Pons (tissue), 1 donor: ENCODE measurements around the gene RAB23.
"Not testable (repeated sequence)": the region's sequence is repeated elsewhere in the genome, so short reads cannot be mapped to it uniquely, and the experiment has no call there.

ENCODE experiments used
- DNase-seq: peaks from one replicate; pipeline ENCODE4 v3.0.0-alpha.2; 2016; ENCODE audit warnings: low spot score

The RAB23 gene

DNA sequence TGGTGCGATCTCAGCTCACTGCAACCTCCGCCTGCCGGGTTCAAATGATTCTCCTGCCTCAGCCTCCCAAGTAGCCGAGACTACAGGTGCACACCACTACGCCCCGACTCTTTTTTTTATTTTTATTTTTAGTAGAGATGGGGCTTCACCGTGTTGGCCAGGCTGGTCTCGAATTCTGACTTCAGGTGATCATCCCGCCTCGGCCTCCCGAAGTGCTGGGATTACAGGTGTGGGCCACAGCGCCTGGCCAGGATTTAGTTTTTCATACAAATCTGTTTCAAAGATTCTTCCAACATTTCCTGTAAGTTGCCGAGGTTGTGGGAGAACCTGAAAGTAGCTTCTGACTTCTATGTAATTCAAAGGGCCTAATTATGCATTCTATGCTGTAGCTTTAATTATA lies 21.4 kb upstream of the RAB23 start:
- not testable (repeated sequence) for DNase-seq

DNA sequence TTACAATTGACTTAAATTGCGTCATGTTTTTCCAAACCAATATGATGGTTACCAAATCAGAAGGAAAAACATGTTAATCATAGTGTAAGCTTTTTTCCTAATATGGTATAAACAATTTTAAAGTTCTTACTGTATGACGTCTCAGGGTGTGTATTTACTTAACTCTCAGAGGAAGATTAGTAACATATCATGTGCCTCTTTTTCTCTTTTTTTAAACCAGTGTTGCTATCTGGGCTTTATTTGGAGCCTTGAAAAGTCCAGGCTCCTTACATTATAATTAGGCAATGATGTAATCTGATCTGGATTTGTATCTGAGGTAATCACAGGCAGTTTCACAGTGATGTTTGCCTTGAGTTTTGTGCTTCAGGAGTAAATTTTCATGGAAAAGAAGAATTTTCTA lies 20.4 kb upstream of the RAB23 start:
- DNase-seq: no peak

DNA sequence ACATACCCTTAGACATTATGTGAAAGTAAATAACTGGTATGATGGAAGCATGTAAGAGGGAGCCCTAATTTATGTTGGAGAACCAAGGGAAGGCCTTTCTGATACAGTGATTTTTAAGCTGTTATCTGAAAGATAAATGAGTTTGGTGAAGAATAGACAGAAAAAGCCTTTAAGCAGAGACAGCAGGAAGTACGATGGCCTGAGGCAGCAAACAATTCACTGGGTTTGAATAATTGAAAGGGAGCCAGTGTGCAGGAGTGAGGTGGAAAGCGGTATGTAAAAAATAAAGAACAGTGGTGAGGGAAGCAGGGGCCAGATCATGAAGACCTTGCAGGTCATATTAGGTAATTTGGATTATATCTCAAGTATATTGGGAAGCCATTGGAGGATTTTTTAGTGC lies 4.1 kb upstream of the RAB23 start:
- no peak for DNase-seq

DNA sequence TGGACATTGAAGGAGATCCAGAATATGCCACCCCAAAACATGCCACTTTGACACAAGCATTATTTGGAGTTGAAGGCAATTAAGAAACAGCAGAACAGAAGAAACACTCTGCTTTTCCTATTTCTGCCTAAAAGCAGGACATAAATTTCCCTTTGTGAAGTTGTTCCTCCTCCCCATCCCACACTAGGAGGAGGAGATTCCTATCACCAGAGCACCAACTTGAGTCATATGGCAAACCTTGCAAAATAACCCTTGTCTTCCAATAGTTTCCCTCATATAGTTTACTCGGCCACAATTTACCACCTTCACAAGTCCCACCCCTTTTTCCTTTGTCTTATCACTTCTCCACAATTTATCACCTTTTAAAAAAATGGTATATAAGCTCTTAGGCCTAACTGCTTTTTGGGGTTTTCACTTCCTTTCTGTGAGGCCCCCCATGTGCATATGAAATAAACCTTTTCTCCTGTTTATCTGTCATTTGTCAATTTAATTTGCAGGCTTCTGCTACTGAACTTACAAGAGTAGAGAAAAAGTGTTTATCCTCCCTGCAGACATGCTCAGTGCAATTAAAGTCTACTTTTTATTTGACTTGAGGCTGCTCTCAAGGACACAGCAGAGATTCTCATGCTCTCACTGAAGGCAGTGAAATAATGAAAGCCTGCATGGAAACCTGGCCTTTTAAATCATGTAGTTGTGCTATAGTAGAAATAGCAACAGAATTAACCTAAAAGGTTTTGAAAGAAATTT lies 2.8 kb upstream of the RAB23 start:
- no peak for DNase-seq

GRCh38 chr6:57222743-57223077 lies 603 bp upstream of the RAB23 start:
- DNase-seq: no peak

DNA sequence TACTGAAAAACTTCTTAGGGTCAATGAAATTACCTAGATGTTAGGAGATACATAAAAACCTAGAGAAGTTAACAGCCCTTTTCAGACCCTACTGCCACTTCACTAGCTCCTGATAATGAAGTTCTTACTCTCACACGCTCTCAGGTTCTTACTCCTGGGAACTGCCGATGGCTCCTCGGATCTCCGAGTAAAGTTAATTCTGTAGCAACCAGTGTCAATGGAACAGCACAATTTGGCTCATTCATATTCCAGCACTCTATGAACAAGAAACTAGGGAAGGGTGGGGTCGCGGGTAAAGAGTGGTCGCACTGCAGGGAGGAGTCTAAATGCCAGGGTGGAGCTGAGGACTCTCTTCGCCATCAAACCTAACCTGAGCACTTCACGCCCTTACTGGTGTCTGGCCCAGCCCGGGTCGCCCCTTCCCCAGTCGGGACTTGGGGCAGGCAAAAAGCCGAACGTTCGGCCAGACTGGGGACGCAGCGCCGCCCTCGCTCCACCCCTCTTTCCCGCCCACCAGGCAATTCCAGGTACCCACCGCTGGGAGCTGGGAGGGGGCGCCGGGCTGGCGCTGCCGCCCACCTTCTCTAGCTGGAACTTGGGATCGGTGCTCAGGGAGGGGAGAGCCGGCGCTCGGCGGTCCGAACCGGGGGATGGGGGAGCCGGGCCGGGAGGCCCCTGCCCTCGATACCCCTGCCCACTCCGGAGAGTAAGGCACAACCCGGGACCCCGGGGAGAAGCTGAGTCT lies 744 bp downstream of the RAB23 start:
- peak; percentile 20 for DNase-seq

- no peak for DNase-seq
Measured at GRCh38 chr6:57220083-57220703, 1.9 kb downstream of the RAB23 start.

DNA sequence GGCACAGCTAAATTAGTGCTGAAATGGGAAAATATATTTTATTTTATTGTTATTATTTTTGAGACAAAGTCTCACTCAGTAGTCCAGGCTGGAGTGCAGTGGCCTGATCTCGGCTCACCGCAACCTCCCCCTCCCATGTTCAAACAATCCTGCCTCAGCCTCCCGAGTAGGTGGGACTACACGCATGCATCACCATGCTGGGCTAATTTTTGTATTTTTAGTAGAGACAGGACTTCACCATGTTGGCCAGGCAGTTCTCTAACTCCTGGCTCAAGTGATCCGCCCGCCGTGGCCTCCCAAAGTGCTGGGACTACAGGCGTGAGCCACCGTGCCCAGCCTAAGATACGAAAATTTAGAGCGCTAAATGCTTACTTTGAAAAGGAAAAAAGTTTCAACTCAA lies 4.8 kb downstream of the RAB23 start:
- DNase-seq: no peak

GRCh38 chr6:57216235-57217101 lies 5.6 kb downstream of the RAB23 start:
- DNase-seq: peak; percentile 24

DNA sequence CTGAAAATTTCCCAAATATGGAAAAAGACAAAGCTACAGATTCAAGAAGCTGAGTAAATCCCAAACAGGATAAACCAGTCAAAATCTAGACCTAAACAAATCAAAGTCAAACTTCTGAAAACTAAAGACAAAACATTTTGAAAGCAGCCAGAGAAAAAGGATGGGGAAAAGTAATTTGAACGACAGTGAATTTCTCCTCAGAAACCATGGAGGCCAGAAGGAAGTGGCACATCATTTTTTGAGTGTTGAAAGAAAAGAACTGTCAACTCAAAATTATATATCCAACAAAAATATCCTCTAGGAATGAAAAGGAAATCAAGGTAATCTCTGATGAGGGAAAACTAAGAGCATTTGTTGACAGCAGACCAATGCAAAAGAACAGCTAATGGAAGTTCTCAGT lies 6.8 kb downstream of the RAB23 start:
- no peak for DNase-seq

DNA sequence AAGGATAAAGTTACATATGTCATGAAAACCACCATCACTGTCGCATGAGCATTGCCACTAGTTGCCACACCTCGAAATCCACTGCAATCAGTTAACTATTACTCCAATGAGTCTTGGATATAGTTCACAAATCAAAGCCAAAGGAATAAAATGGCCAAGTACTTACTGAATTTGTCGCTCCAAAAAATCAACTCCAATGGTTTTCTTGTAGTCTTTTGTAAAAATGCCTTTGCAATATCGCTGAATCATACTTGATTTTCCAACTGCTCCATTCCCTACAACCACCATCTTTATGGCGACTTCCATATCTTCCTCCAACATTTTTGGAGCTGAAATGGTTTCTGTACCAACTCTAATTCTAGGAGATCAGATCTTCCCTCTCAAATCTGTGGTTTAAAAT lies 12.0 kb downstream of the RAB23 start:
- no peak for DNase-seq

- no peak for DNase-seq
Measured at GRCh38 chr6:57209030-57209429, 13.1 kb downstream of the RAB23 start.

DNA sequence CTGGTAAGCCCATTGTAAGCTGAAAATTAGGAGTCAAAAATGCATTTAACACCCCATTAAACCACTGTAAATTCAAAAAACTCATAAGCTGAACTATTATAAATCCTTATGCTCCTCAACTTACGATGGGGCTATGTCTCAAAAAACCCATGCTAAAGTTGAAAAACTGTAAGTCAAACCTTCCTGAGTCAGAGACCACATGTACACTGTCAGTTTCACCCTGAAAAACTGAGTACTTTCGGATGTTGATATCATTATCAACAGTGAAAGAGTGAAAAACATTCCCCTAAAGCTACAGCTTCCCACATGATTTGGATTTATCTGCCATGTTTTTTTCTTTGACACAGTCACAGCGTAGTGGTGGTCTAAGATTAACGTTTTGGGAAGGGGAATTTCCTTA lies 14.2 kb downstream of the RAB23 start:
- no peak for DNase-seq

- DNase-seq: no peak
Measured at GRCh38 chr6:57207141-57207540, 15.0 kb downstream of the RAB23 start.

DNA sequence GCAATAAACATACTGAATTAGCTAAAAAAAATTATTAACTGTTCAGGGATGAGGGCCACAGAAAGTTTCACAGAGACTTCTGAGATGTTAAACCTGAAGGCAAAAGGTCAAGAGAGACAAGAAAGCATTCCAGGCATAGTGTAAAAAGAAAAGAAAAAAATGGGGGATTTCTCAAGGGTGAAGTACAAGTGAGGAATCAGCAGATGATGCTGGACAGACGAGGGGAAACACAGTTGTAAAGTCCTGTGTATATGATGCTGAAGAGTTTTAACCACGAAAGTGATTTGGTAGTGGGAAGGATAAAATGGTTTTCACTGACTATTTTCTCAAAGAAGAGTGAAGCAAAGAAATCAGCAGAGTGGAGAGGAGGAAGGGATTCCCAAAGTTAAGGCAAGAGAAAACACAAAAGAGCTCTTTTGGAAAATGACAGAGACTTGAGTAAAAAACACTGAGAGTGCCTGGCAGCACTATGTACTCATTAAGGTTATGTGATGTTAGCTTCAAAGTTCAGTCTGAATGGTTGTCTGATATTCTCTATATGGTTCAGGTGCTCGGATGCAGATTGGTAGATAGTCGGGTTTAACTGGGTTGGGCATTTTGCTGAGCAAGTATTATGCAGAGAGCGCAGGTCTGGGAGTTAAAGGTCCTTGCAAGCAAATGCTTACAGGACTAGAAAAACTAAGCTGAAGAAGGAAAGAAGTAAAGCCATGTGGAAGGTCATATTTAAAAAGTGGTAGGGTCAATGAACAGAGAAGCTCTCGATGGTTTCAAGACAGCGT lies 16.4 kb downstream of the RAB23 start:
- no peak for DNase-seq

- DNase-seq: no peak
Measured at GRCh38 chr6:57201718-57202117, 20.4 kb downstream of the RAB23 start.

GRCh38 chr6:57198926-57199636 lies 23.0 kb downstream of the RAB23 start:
- no peak for DNase-seq

DNA sequence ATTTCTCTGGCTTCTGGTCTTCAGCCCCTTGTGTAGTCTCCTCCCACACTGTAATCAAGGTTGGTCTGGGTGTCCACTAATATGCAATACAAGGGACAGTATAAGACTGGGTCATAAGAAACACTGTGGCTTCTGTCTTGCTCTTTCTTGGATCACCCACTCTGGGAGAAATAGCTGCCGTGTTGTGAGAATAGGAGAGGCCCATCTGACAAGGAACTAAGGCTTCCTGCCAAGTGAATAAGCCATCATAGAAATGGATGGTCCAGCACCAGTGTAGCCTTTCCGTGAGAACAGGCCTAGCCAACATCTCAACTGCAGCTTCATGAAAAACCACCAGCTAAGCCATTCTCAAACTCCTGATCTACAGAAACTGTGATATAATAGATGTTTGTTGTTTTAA lies 26.6 kb downstream of the RAB23 start:
- DNase-seq: no peak

GRCh38 chr6:57193177-57193576 lies 28.9 kb downstream of the RAB23 start:
- no peak for DNase-seq

GRCh38 chr6:57190140-57190539 lies 32.0 kb downstream of the RAB23 start:
- DNase-seq: peak; percentile 13

- DNase-seq: no peak
Measured at GRCh38 chr6:57183336-57183735, 38.8 kb downstream of the RAB23 start.
